ENCODE measurements around the gene CEP104. TPM values are rescaled to one million over a fixed set of nuclear protein-coding genes. Genes with fewer than 3 reads are reported as not detected.

The CEP104 gene
- total and polyA plus RNA-seq, 2 donors (not counting 1 experiment from before 2014, with no cell fraction given) = 25.4 to 28.9 TPM

- Histone ChIP-seq H2AFZ (ENCODE audit: low read length) (no peak overlapping the region), H3K4me3 (replicated peaks in 1 of 4; ENCODE audit: control extremely low read depth in 1 of 4, insufficient read depth in 1 of 4, low read depth in 3 of 4, low read length in 4 of 4) (no peak overlapping the region), H3K9ac (ENCODE audit: insufficient read depth, low read length) (no peak overlapping the region), H4K20me1 (ENCODE audit: control insufficient read depth, extremely low read depth, insufficient read depth, low read length) (no peaks in the 10 kb centered on the region), H3K27ac (ENCODE audit: insufficient read depth, low read length) (no peak overlapping the region), H3K4me1 (ENCODE audit: control insufficient read depth, extremely low read depth, insufficient read depth, low read length) (no peaks in the 10 kb centered on the region), H3K36me3 (ENCODE audit: control insufficient read depth, insufficient read depth, low read length) (no peaks in the 10 kb centered on the region), H3K9me3 (ENCODE audit: control insufficient read depth, insufficient read depth, low read depth, low read length) (no peaks in the 10 kb centered on the region), H3K4me2 (ENCODE audit: extremely low read depth, insufficient read depth, low read length) (no peak overlapping the region), H3K27me3 (ENCODE audit: control insufficient read depth, insufficient read depth, low read length) (no peaks in the 10 kb centered on the region), H3K79me2 (ENCODE audit: control insufficient read depth, insufficient read depth, low read length) (no peaks in the 10 kb centered on the region)
- TF ChIP-seq EZH2 (IDR thresholded peaks at IDR 0.05; ENCODE audit: low read length, missing control alignments) (no peak), CTCF (conservative IDR thresholded peaks at IDR 0.05 in 1 of 2, IDR thresholded peaks at IDR 0.05 in 1 of 2; ENCODE audit: low read depth in 1 of 2, low read length in 2 of 2) (no peak)
- no peak for DNase-seq (ENCODE audit: low read depth in 2 of 2)
Observed at GRCh38 chr1:3762873-3763228, 94.2 kb downstream of the CEP104 start.

- no peaks in the 10 kb centered on the region for H4K20me1 ChIP-seq (ENCODE audit: control insufficient read depth, extremely low read depth, insufficient read depth, low read length)
- DNase-seq (ENCODE audit: low read depth in 2 of 2) = no peak
Observed at GRCh38 chr1:3762151-3762872, 94.7 kb downstream of the CEP104 start.

More at GRCh38 chr1:3762151-3762872, 94.7 kb downstream of the CEP104 start:
- Histone ChIP-seq H3K36me3 (ENCODE audit: control insufficient read depth, insufficient read depth, low read length) (no peaks in the 10 kb centered on the region), H2AFZ (ENCODE audit: low read length) (no peak overlapping the region), H3K27me3 (ENCODE audit: control insufficient read depth, insufficient read depth, low read length) (no peaks in the 10 kb centered on the region), H3K9me3 (ENCODE audit: control insufficient read depth, insufficient read depth, low read depth, low read length) (no peaks in the 10 kb centered on the region), H3K4me1 (ENCODE audit: control insufficient read depth, extremely low read depth, insufficient read depth, low read length) (no peaks in the 10 kb centered on the region), H3K4me3 (replicated peaks in 1 of 4; ENCODE audit: control extremely low read depth in 1 of 4, insufficient read depth in 1 of 4, low read depth in 3 of 4, low read length in 4 of 4) (no peak overlapping the region), H3K4me2 (ENCODE audit: extremely low read depth, insufficient read depth, low read length) (no peak overlapping the region), H3K9ac (ENCODE audit: insufficient read depth, low read length) (no peak overlapping the region), H3K27ac (ENCODE audit: insufficient read depth, low read length) (no peak overlapping the region), H3K79me2 (ENCODE audit: control insufficient read depth, insufficient read depth, low read length) (no peaks in the 10 kb centered on the region)
- TF ChIP-seq EZH2 (IDR thresholded peaks at IDR 0.05; ENCODE audit: low read length, missing control alignments) (no peak), CTCF (conservative IDR thresholded peaks at IDR 0.05 in 1 of 2, IDR thresholded peaks at IDR 0.05 in 1 of 2; ENCODE audit: low read depth in 1 of 2, low read length in 2 of 2) (no peak)

Other genes with a start within 250 kb of the CEP104 start
- gene MEGF6, start 245.7 kb downstream of the CEP104 start, total RNA-seq = 8.0 and 11.6 TPM in 2 replicates
- gene MEGF6, start 245.7 kb downstream of the CEP104 start, polyA plus RNA-seq = 0.54 and 1.6 TPM in 2 replicates
- gene TPRG1L, start 232.2 kb downstream of the CEP104 start, total RNA-seq = 22.3 and 22.9 TPM in 2 replicates
- 56.7 and 60.6 TPM in 2 replicates for gene TPRG1L, start 232.2 kb downstream of the CEP104 start, polyA plus RNA-seq
- gene WRAP73, start 207.1 kb downstream of the CEP104 start, total RNA-seq = 15.0 and 15.2 TPM in 2 replicates
- gene WRAP73, start 207.1 kb downstream of the CEP104 start, polyA plus RNA-seq = 12.0 and 15.8 TPM in 2 replicates
- not detected in 2 replicates for gene TP73, start 204.7 kb downstream of the CEP104 start, total RNA-seq
- 0.06 TPM in 1 of 2 replicates, not detected in the other for gene TP73, start 204.7 kb downstream of the CEP104 start, polyA plus RNA-seq
- not detected in 2 replicates for gene CCDC27, start 104.8 kb downstream of the CEP104 start, total RNA-seq
- gene CCDC27, start 104.8 kb downstream of the CEP104 start, polyA plus RNA-seq = not detected in 2 replicates
- 1.5 and 2.0 TPM in 2 replicates for gene SMIM1, start 84.5 kb downstream of the CEP104 start, total RNA-seq
- gene SMIM1, start 84.5 kb downstream of the CEP104 start, polyA plus RNA-seq = not detected in 2 replicates
- 25.1 and 26.7 TPM in 2 replicates for gene LRRC47, start 60.7 kb downstream of the CEP104 start, total RNA-seq
- 28.8 and 32.4 TPM in 2 replicates for gene LRRC47, start 60.7 kb downstream of the CEP104 start, polyA plus RNA-seq
- gene DFFB, start 265 bp upstream of the CEP104 start, total RNA-seq = 7.6 and 8.7 TPM in 2 replicates
- gene DFFB, start 265 bp upstream of the CEP104 start, polyA plus RNA-seq = 5.8 and 6.4 TPM in 2 replicates
- gene C1orf174, start 43.1 kb upstream of the CEP104 start, total RNA-seq = 24.1 and 27.5 TPM in 2 replicates
- 35.4 and 39.6 TPM in 2 replicates for gene C1orf174, start 43.1 kb upstream of the CEP104 start, polyA plus RNA-seq

All from fibroblast of lung (primary cell).